Neural progenitor cell (in vitro differentiated cells): ENCODE data around the gene GRIK3. TPM values are rescaled to one million over a fixed set of nuclear protein-coding genes. Genes with fewer than 3 reads are reported as not detected.

Experiments used
- DNase-seq: peaks from one replicate; pipeline ENCODE4 v3.0.0-alpha.2; 2016; ENCODE audit warnings: low spot score
- H2AFZ ChIP-seq: fragments of 200-600 bp; sonication (generic); replicated peaks from 2 replicates; pipeline ENCODE4 v1.6.1; 2016; ENCODE audit warnings: antibody characterized with exemption
- H3F3A ChIP-seq: fragments of 200-600 bp; sonication (generic); 2 replicates; pipeline ENCODE4 v1.6.1; 2016; ENCODE audit warnings: antibody characterized with exemption, low read depth
- H3K27ac ChIP-seq: fragments of 200-600 bp; sonication (generic); 2 replicates; pipeline ENCODE4 v1.5.1; 2016; ENCODE audit warnings: mild to moderate bottlenecking
- H3K27me3 ChIP-seq: fragments of 200-600 bp; sonication (generic); 2 replicates; pipeline ENCODE4 v1.6.1; 2016; ENCODE audit warnings: mild to moderate bottlenecking, moderate library complexity
- H3K36me3 ChIP-seq: fragments of 200-600 bp; sonication (generic); 2 replicates; pipeline ENCODE4 v1.5.1; 2016
- H3K4me1 ChIP-seq: fragments of 200-600 bp; sonication (generic); 2 replicates; pipeline ENCODE4 v1.6.1; 2016; ENCODE audit warnings: mixed run types
- H3K4me2 ChIP-seq: fragments of 200-600 bp; sonication (generic); 2 replicates; pipeline ENCODE4 v1.6.1; 2016
- H3K4me3 ChIP-seq: fragments of 200-600 bp; sonication (generic); 2 replicates; pipeline ENCODE4 v1.5.1; 2016
- H3K79me2 ChIP-seq: fragments of 200-600 bp; sonication (generic); 2 replicates; pipeline ENCODE4 v1.6.1; 2016; ENCODE audit warnings: low read depth
- H3K9ac ChIP-seq: fragments of 200-600 bp; sonication (generic); 2 replicates; pipeline ENCODE4 v1.6.1; 2016
- H3K9me3 ChIP-seq: fragments of 200-600 bp; sonication (generic); 2 replicates; pipeline ENCODE4 v1.5.1; 2016; ENCODE audit warnings: low read depth
- H4K20me1 ChIP-seq: fragments of 200-600 bp; sonication (generic); 2 replicates; pipeline ENCODE4 v1.6.1; 2016; ENCODE audit warnings: low read depth
- H3K27ac Mint-ChIP-seq: 3 replicates; pipeline ENCODE4 v1.8.0; 2021; ENCODE audit warnings: mixed read lengths
- H3K27me3 Mint-ChIP-seq: 2 replicates; pipeline ENCODE4 v1.8.0; 2022; ENCODE audit warnings: low read depth, mild to moderate bottlenecking, inconsistent platforms, moderate library complexity, mixed read lengths; ENCODE audit not compliant: insufficient read depth
- H3K36me3 Mint-ChIP-seq: 3 replicates; pipeline ENCODE4 v1.8.0; 2021; ENCODE audit warnings: mixed read lengths
- H3K4me1 Mint-ChIP-seq: 3 replicates; pipeline ENCODE4 v1.8.0; 2021; ENCODE audit warnings: mixed read lengths
- H3K4me3 Mint-ChIP-seq: 3 replicates; pipeline ENCODE4 v1.8.0; 2021; ENCODE audit warnings: mild to moderate bottlenecking, moderate library complexity, mixed read lengths
- H3K9me3 Mint-ChIP-seq: 3 replicates; pipeline ENCODE4 v1.8.0; 2020; ENCODE audit warnings: mixed read lengths
- EZH2 ChIP-seq: fragments of 200-600 bp; sonication (generic); IDR thresholded peaks from 2 replicates; pipeline ENCODE4 v1.6.1; 2017; ENCODE audit warnings: antibody characterized with exemption, mild to moderate bottlenecking, moderate library complexity
- EZH2phosphoT487 ChIP-seq: fragments of 200-600 bp; sonication (generic); IDR thresholded peaks from 2 replicates; pipeline ENCODE4 v1.6.1; 2017; ENCODE audit warnings: antibody characterized with exemption
- total RNA-seq: library from RNA; depleted of rRNA; stranded (reverse); fragments of >200 nt; gene quantifications from 2 replicates; pipeline ENCODE4 v1.2.3, GENCODE V29; 2015; ENCODE audit warnings: low replicate concordance
- TF ChIP-seq, protein P1 (sequence below): fragments of 200-600 bp; sonication (generic); IDR thresholded peaks from 2 replicates; pipeline ENCODE4 v1.5.1; 2017; ENCODE audit warnings: antibody characterized with exemption, mild to moderate bottlenecking

GRIK3 gene
- total RNA-seq, 1 donor from 2014 or later, result 1.7 TPM

DNA sequence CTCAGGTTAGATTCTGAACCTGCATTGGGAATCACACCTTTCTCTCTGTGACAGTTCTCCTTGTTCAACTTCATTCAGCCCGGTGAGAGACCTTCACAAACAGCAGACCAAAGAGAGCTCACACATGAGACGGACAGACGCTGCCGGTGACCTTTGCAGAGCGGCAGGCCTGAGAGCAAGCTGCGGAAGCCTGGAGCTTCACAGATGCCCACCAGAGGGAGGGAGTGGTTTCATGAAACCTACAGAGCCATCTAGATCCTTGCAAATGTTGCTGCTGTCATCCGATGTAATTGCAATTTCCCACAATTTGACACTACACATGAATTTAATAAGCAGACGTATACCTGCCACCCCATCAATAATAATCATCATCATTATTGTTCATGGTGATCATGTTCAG is 39.4 kb downstream of the GRIK3 start:
- H3K27ac Mint-ChIP-seq, result peak overlapping the region; percentile 65
- H3F3A ChIP-seq, result no peaks in the 10 kb centered on the region
- H3K9ac ChIP-seq, result no peak overlapping the region
- H2AFZ ChIP-seq, result no peak overlapping the region
- no peak overlapping the region for H3K4me3 ChIP-seq
- no peak overlapping the region for H3K4me3 Mint-ChIP-seq
- no peaks in the 10 kb centered on the region for H3K9me3 ChIP-seq
- no peaks in the 10 kb centered on the region for H4K20me1 ChIP-seq
- no peaks in the 10 kb centered on the region for H3K4me1 ChIP-seq
- H3K36me3 Mint-ChIP-seq, result no peaks in the 10 kb centered on the region
- H3K4me2 ChIP-seq, result no peak overlapping the region
- no peak for TF ChIP-seq EZH2
- TF ChIP-seq, protein P1, sequence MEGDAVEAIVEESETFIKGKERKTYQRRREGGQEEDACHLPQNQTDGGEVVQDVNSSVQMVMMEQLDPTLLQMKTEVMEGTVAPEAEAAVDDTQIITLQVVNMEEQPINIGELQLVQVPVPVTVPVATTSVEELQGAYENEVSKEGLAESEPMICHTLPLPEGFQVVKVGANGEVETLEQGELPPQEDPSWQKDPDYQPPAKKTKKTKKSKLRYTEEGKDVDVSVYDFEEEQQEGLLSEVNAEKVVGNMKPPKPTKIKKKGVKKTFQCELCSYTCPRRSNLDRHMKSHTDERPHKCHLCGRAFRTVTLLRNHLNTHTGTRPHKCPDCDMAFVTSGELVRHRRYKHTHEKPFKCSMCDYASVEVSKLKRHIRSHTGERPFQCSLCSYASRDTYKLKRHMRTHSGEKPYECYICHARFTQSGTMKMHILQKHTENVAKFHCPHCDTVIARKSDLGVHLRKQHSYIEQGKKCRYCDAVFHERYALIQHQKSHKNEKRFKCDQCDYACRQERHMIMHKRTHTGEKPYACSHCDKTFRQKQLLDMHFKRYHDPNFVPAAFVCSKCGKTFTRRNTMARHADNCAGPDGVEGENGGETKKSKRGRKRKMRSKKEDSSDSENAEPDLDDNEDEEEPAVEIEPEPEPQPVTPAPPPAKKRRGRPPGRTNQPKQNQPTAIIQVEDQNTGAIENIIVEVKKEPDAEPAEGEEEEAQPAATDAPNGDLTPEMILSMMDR, result no peak
- no peak for TF ChIP-seq EZH2phosphoT487
- no peak for DNase-seq
- H3K27me3 ChIP-seq, result no peaks in the 10 kb centered on the region
- H3K27me3 Mint-ChIP-seq, result peaks cover 6% of the 10 kb centered on the region
- no peak overlapping the region for H3K27ac ChIP-seq
- H3K9me3 Mint-ChIP-seq, result no peaks in the 10 kb centered on the region
- no peaks in the 10 kb centered on the region for H3K4me1 Mint-ChIP-seq
- no peaks in the 10 kb centered on the region for H3K79me2 ChIP-seq
- H3K36me3 ChIP-seq, result no peaks in the 10 kb centered on the region

DNA sequence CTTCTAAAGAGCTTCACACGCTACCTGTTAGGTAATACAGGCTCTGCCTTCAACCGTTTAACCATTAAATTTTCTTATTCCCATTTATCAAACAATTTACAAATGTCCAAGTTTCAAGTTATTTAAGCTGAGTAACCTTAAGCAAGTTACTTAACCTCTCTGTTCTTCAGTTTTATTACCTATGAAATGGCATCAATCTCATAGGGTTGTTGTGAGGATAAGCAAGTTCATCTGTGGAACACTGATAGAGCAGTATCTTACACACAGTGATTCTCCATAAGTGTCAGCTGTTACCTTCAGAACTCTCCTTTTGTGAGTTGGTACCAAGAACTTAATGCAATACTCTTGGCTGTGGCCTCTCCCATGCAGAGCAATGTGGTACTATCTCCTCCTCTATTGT is 40.0 kb downstream of the GRIK3 start:
- no peak overlapping the region for H3K4me2 ChIP-seq
- no peaks in the 10 kb centered on the region for H3K79me2 ChIP-seq
- no peaks in the 10 kb centered on the region for H4K20me1 ChIP-seq
- Mint-ChIP-seq H3K4me1 (no peaks in the 10 kb centered on the region), H3K4me3 (no peak overlapping the region), H3K27ac (no peak overlapping the region), H3K9me3 (no peaks in the 10 kb centered on the region), H3K27me3 (peaks cover 6% of the 10 kb centered on the region), H3K36me3 (no peaks in the 10 kb centered on the region)
- no peak overlapping the region for H3K9ac ChIP-seq
- no peaks in the 10 kb centered on the region for H3F3A ChIP-seq
- H3K27ac ChIP-seq, result no peak overlapping the region
- no peaks in the 10 kb centered on the region for H3K36me3 ChIP-seq
- H3K4me3 ChIP-seq, result no peak overlapping the region
- no peaks in the 10 kb centered on the region for H3K9me3 ChIP-seq
- peaks cover under 1% of the 10 kb centered on the region for H3K4me1 ChIP-seq
- H2AFZ ChIP-seq, result no peak overlapping the region
- no peak for DNase-seq
- TF ChIP-seq EZH2phosphoT487, result no peak
- TF ChIP-seq, protein P1, result no peak
- TF ChIP-seq EZH2, result no peak
- H3K27me3 ChIP-seq, result no peaks in the 10 kb centered on the region

DNA sequence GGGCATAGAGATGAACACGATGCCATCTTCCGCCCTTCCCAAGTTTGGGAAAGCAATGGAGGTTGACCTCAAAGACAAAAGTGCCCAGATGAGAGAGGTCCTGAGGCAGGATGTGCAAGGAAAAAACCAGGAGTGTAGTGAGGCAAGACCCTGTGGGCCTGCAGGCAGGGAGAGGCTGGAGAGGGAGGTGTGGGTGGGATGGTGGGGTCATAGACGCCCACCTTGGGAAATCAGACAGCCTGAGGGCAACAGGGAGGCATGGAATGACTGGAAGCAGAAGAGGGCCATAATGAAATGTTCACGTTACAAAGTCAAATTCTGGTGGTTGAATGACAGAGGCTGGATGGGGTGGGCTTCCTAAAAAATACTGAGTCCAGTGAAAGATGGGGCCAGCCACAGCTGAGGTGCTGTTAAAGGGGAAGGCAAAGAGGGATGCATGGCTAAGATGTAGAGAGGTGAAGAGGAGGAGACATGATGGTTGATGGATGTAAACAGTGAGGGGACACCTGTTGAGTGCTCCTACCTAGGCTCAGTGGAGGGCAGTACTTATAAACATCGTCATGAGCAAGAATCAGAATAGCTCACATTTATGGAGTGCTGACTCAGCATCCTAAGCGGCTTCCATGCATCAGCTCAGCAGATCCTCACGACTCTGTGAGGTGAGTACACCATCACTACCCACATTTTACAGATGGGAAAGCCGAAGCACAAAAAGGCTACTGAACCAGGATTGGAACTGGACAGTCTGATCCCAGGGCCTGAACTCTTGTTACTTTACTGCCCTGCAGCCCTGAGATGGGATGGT is 42.0 kb downstream of the GRIK3 start:
- Mint-ChIP-seq H3K36me3 (no peaks in the 10 kb centered on the region), H3K4me3 (no peak overlapping the region), H3K27me3 (peaks cover 9% of the 10 kb centered on the region), H3K27ac (peak overlapping the region; percentile 36), H3K9me3 (no peaks in the 10 kb centered on the region), H3K4me1 (peaks cover 4% of the 10 kb centered on the region)
- Histone ChIP-seq H3F3A (no peaks in the 10 kb centered on the region), H3K36me3 (no peaks in the 10 kb centered on the region), H3K79me2 (no peaks in the 10 kb centered on the region), H3K9me3 (no peaks in the 10 kb centered on the region), H3K4me3 (no peak overlapping the region), H3K27me3 (no peaks in the 10 kb centered on the region), H2AFZ (no peak overlapping the region), H3K9ac (no peak overlapping the region), H3K27ac (no peak overlapping the region), H3K4me1 (peaks cover 15% of the 10 kb centered on the region), H3K4me2 (no peak overlapping the region), H4K20me1 (no peaks in the 10 kb centered on the region)
- DNase-seq, result no peak
- TF ChIP-seq EZH2phosphoT487 (no peak), EZH2 (no peak)
- TF ChIP-seq, protein P1, result no peak
